Activated naive CD4-positive, alpha-beta T cell treated with anti-CD3 and anti-CD28 coated beads, Interleukin-2, amount 50 U/mL, for 16 hours (primary cell): ENCODE measurements around the gene H6PD.
A peak's percentile ranks its signal among the peaks of the same experiment; 100 is the strongest.

Source experiments
- DNase-seq: peaks from one replicate; pipeline ENCODE4 v3.0.0-alpha.2; 2020

H6PD gene

GRCh38 chr1:9207086-9207485 is 27.5 kb upstream of the H6PD start:
- DNase-seq: no peak

- DNase-seq: no peak
Measured at GRCh38 chr1:9207715-9208114, 26.9 kb upstream of the H6PD start.

GRCh38 chr1:9211291-9211811 is 23.2 kb upstream of the H6PD start:
- DNase-seq: no peak

DNA sequence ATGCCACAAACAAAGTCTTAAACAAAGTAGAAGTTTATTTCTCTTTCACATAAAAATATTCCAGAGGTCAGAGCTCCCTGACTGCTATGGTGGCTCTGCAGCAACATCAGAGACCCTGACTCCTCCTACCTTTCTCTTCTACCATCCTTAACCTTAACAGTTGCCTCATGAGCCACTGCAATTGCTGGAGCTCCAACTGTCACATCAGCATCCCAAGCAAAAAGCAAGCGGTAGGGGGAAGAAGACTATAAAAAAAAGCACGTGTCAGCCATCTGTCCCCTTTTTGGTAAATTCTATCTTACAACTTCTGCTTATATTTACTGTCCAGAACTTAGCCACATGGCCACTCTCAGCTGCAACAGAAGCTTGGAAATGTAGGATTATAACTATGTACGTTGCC is 21.8 kb upstream of the H6PD start:
- no peak for DNase-seq

- DNase-seq: no peak
Measured at GRCh38 chr1:9213956-9214355, 20.6 kb upstream of the H6PD start.

- no peak for DNase-seq
Measured at GRCh38 chr1:9218917-9219316, 15.7 kb upstream of the H6PD start.

- no peak for DNase-seq
Measured at GRCh38 chr1:9222846-9223625, 11.5 kb upstream of the H6PD start.

GRCh38 chr1:9224664-9225410 is 9.7 kb upstream of the H6PD start:
- DNase-seq: no peak

GRCh38 chr1:9225411-9225785 is 9.2 kb upstream of the H6PD start:
- DNase-seq: no peak

DNA sequence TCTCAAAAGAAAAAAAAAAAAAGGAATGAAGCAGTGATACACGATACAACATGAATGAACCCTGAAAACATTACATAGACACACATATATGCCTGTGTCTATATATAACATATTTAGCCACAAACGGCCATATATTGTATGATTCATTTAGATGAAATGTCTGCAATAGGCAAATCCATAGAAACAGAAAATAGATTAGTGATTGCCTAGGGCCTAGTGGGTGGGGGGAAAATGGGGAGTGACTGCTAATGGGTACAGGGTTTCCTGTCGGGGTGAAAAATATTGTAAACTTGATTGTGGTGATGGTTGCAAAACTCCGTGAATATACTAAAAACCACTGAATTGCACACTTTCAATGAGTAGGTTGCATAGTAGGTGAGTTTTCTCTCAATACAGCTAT is 6.0 kb upstream of the H6PD start:
- DNase-seq: no peak

DNA sequence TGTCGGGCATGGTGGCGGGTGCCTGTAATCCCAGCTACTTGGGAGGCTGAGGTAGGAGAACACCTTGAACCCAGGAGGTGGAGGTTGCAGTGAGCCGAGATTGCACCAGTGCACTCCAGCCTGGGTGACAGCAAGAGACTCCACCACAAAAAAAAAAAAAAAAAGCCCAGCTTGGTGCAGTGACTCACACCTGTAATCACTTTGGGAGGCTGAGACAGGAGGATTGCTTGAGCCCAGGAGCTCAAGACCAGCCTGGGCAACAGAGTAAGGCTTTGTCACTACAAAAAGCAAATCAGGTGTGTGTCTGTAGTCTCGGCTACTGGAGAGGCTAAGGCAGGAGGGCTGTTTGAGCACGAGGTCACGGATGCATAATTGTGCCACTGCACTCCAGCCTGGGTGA is 5.0 kb upstream of the H6PD start:
- DNase-seq: no peak

GRCh38 chr1:9230869-9231533 is 3.6 kb upstream of the H6PD start:
- DNase-seq: no peak

DNA sequence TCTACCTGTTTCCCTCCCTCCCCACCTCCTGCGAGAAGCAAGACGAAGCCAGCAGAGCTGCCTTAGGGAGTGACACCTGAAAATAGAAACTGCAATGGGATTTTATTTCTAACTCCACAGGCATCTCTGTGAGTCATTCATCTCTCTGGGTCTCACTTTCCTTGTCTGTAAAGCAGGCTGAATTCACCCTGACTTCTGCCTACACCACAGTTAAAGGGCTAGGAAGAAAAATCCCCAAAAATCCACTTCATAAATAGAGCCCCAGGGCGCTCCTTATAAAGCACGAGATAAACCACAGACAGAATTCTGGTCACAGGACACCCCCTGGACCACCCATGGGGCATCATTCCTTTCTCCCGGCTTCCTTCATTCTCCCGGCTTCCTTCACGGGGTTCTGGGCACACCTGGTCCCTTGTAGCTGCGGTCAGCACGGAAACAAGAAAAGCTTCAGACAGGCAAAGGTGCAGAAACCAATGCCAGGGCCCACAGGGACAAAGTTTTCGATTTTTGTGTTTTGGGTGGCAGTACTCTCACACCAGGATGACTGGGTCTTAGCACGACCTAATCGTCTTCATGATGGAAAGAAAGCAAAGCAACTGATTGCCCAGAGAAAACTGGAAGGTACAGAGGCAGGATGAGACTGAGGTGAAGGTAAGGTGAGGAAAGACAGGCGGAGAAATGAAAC is 2.8 kb upstream of the H6PD start:
- no peak for DNase-seq

GRCh38 chr1:9233241-9233941 is 1.2 kb upstream of the H6PD start:
- DNase-seq: no peak

- DNase-seq: no peak
Measured at GRCh38 chr1:9233942-9234222, 692 bp upstream of the H6PD start.

DNA sequence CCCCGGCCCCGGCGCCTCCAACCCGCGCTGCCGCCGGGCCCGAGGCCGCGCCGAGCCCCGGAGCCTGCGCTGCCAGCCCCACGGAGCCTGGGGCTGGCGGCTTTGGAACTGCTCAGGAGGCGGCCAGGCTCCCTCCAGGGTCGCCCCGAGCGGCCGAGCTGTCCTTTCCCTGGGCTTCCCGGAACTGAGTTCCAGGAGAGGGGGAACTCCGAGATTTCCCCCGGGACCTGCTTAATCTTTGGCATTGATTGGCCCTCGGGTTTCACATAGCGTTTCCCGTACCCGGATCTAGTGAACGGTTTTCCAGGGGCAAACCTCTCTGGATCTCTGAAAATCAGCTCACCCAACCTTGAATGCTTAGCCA is 504 bp downstream of the H6PD start:
- no peak for DNase-seq

DNA sequence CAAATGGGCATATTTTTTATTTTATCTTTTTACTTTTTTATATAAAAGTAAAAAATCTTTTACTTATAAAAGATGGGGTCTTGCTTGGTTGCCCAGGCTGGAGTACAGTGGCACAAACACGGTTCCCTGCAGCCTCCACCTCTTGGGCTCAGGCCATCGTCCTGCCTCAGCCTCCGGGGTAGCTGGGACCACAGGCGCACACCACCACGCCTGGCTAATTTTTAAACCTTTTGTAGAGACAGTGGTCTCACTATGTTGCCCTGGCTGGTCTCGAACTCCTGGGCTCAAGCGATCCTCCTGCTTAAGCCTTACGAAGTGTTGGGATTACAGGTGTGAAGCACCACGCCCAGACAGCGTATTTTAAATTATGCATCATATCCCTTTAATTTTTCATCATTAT is 986 bp downstream of the H6PD start:
- no peak for DNase-seq

DNA sequence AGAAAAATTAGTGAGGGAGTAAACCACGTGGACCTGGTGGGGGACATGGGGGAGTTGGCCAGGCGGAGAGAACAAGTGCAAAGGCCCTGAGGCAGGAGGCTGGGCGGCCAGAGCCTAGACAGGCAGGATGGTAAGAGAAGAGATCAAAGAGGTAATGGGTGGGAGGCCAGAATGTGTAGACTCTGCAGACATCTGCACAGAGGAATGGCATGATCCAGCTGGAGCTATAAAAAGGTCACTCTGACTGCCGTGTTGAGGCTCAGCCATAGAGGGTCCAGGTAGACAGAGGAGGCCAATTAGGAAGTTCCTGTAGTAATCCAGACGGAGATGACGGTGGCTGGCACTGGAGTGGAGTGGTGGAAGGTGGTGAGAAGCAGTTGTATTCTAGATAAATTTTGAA is 3.6 kb downstream of the H6PD start:
- no peak for DNase-seq

GRCh38 chr1:9238550-9238949 is 4.0 kb downstream of the H6PD start:
- DNase-seq: no peak

- DNase-seq: peak; percentile 36
Measured at GRCh38 chr1:9239622-9240401, 5.2 kb downstream of the H6PD start.

- no peak for DNase-seq
Measured at GRCh38 chr1:9240914-9241820, 6.6 kb downstream of the H6PD start.
